SKM-1 (cell line): ENCODE measurements around the gene C11orf52.

Source experiments
- DNase-seq: peaks from one replicate; lab custom pipeline; 2025; ENCODE audit not compliant: unreplicated experiment; lab: John Stamatoyannopoulos, UW

The C11orf52 gene

DNA sequence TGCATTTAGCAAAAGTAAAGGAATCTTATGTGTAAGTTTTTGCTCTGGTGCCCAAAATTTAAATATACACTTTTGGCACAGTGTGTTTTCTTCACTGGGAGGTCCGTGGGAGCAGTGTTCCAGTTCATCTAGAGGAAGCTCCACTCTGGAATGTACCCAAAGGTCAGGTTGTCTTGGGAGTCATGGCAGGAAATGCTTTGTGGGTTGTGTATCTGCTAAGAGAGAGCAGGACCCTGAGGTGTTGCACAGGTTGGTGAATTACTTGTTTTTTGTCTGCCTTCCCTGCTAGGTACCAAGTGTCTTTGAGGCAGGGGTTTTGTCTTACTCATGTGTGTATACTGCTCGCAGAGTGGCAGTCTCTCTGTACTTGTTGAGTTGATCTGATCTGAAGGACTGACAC lies 55.7 kb downstream of the C11orf52 start:
- DNase-seq, result no peak

DNA sequence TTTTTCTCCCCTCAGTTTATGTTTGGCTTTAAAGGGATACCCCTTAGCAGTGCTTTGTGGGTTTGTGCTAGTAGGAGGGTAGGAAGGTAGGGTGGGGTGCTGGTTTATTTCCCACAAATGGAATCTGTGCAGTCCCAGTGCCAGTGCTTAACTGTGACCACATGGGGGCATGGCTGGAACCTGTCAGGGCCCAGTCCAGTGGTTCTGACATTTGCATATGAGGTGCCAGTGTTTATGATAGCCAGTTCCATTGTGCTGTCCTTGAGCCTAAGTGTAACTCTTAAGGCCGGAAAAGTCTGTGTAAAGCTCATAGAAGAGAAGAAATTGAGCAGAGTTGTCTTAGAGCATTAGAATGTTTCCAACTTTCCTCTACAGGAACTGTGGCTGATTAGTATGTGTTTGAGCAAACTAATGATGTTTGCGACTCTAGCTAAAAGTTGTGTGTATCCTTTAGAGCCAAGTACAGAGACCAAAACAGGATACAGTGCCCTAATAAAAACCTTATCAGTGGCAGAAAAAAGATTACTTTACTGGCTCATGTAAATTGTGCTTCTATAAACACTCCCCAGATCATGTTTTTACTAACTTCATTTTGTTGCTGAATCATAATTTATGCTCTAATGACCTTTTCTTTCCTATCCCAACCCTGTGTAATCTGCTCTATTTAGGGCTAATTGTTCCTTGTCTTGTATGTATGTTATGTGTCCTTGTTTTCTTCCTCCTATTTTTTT lies 56.5 kb downstream of the C11orf52 start:
- no peak for DNase-seq

DNA sequence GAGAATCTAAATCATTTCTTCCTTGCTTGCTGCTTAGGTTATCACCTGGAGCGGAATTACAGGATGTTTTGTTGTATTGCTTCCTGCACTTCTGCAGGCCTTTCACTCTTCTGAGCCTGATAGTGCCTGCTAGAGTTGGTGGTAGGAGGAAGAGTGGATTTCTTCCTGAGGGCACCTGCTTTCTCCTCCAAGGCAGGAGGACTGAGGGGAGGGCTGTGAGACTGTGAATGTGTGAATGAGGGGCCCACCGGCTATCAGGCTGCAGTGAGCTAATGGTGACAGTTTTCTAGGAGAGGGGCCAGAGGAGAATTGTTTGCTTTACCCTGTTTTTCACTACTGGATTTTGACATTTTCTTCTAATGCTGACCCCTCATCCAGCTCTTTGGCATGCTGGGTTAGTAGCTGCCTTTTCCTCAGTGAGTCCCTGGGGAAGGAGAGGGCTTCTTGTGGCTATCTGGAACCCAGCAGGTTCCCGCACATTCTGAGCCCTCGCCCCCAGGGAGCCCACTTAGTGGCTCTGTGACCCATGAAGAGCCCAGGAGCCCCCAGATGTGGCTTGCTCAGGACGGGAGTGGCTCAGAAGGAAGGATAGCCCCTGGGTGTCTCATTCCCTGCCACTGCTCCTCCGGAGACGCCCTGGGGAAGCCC lies 57.5 kb downstream of the C11orf52 start:
- no peak for DNase-seq
